Sciatic nerve (tissue), 2 donors: ENCODE data around the gene CDH13. TPM values are rescaled to one million over a fixed set of nuclear protein-coding genes. Genes with fewer than 3 reads are reported as not detected.
A peak's percentile ranks its signal among the peaks of the same experiment; 100 is the strongest.

Source experiments
- ATAC-seq: fragments of 200-7000 bp; cut with Tn5 transposase; one replicate; pipeline ENCODE4 v1.9.1; 2020; ENCODE audit warnings: mild to moderate bottlenecking, moderate library complexity
- DNase-seq: peaks from one replicate; pipeline ENCODE4 v3.0.0-alpha.2; 2020; ENCODE audit warnings: low spot score
- intact Hi-C: fragments of 100-400 bp; cut with DNase I; formaldehyde crosslinking; loops from one replicate; pipeline ENCODE4 v1.14.2; 2022
- total RNA-seq: library from RNA; stranded (reverse); fragmentation: NEBNext Ultra II Directional; extraction: Animal tissue kit (Norgen Biotek cat#: 25700); gene quantifications from one replicate; pipeline ENCODE4 v1.2.1, GENCODE V29; 2021
- donor health status: DM: no; HTN: no; CAD: no.
- donor health status: DM: no; HTN: no; CAD: no.

CDH13 gene
- total RNA-seq, 1 donor from 2014 or later = 7.5 TPM

- intact Hi-C loops = no loop called here
- ATAC-seq (no peak), DNase-seq (no peak)
Observed at GRCh38 chr16:83475108-83475507, 848.3 kb downstream of the CDH13 start.

- intact Hi-C loops = no loop called here
- no peak for ATAC-seq
- no peak for DNase-seq
Observed at GRCh38 chr16:83481589-83481988, 854.8 kb downstream of the CDH13 start.

GRCh38 chr16:83482545-83483162 lies 855.9 kb downstream of the CDH13 start:
- DNase-seq (no peak), ATAC-seq (peak; percentile 34)
- intact Hi-C loops = no loop called here

GRCh38 chr16:83490073-83490472 lies 863.3 kb downstream of the CDH13 start:
- no peak for ATAC-seq
- DNase-seq = no peak
- intact Hi-C loops = no loop called here

GRCh38 chr16:83494459-83494858 lies 867.7 kb downstream of the CDH13 start:
- intact Hi-C loops = no loop called here
- ATAC-seq (no peak), DNase-seq (no peak)

- intact Hi-C loops = no loop called here
- ATAC-seq (no peak), DNase-seq (no peak)
Observed at GRCh38 chr16:83501481-83501880, 874.7 kb downstream of the CDH13 start.

- no peak for DNase-seq
- intact Hi-C loops = no loop called here
- no peak for ATAC-seq
Observed at GRCh38 chr16:83508295-83508694, 881.5 kb downstream of the CDH13 start.

GRCh38 chr16:83509316-83509715 lies 882.5 kb downstream of the CDH13 start:
- DNase-seq (no peak), ATAC-seq (no peak)
- intact Hi-C loops = no loop called here

- DNase-seq (no peak), ATAC-seq (no peak)
- intact Hi-C loops = no loop called here
Observed at GRCh38 chr16:83510906-83511305, 884.1 kb downstream of the CDH13 start.

- no peak for DNase-seq
- no peak for ATAC-seq
- intact Hi-C loops = no loop called here
Observed at GRCh38 chr16:83513008-83513755, 886.4 kb downstream of the CDH13 start.

- ATAC-seq (no peak), DNase-seq (no peak)
- intact Hi-C loops = loop anchor here (5.0 kb wide), 1 partner anchor 782 kb away; no protein-coding TSS in a partner anchor
Observed at GRCh38 chr16:83515395-83515794, 888.6 kb downstream of the CDH13 start.

GRCh38 chr16:83516931-83517330 lies 890.2 kb downstream of the CDH13 start:
- ATAC-seq = no peak
- DNase-seq = no peak

GRCh38 chr16:83517398-83517797 lies 890.6 kb downstream of the CDH13 start:
- intact Hi-C loops = loop anchor here (5.0 kb wide), 1 partner anchor 780 kb away; no protein-coding TSS in a partner anchor
- ATAC-seq (no peak), DNase-seq (no peak)

More at GRCh38 chr16:83516931-83517330, 890.2 kb downstream of the CDH13 start:
- intact Hi-C loops = loop anchor here (5.0 kb wide), 1 partner anchor 780 kb away; no protein-coding TSS in a partner anchor

- DNase-seq (no peak), ATAC-seq (no peak)
- intact Hi-C loops = no loop called here
Observed at GRCh38 chr16:83520596-83520995, 893.8 kb downstream of the CDH13 start.

- no peak for ATAC-seq
- no peak for DNase-seq
- intact Hi-C loops = no loop called here
Observed at GRCh38 chr16:83530293-83530692, 903.5 kb downstream of the CDH13 start.

- intact Hi-C loops = no loop called here
- no peak for DNase-seq
- no peak for ATAC-seq
Observed at GRCh38 chr16:83532634-83533033, 905.9 kb downstream of the CDH13 start.

GRCh38 chr16:83533193-83533592 lies 906.4 kb downstream of the CDH13 start:
- no peak for ATAC-seq
- intact Hi-C loops = no loop called here
- DNase-seq = no peak

GRCh38 chr16:83538707-83539106 lies 911.9 kb downstream of the CDH13 start:
- no peak for ATAC-seq
- intact Hi-C loops = no loop called here
- DNase-seq = no peak

- no peak for DNase-seq
- intact Hi-C loops = no loop called here
Observed at GRCh38 chr16:83539736-83540490, 913.1 kb downstream of the CDH13 start.

GRCh38 chr16:83541231-83541630 lies 914.5 kb downstream of the CDH13 start:
- no peak for DNase-seq
- intact Hi-C loops = no loop called here
- ATAC-seq = no peak

More at GRCh38 chr16:83539736-83540490, 913.1 kb downstream of the CDH13 start:
- no peak for ATAC-seq
